Measurements from ENCODE around the gene TSN. TPM values are rescaled to one million over a fixed set of nuclear protein-coding genes. Genes with fewer than 3 reads are reported as not detected.
"Not testable (repeated sequence)": the region's sequence is repeated elsewhere in the genome, so short reads cannot be mapped to it uniquely, and the experiment has no call there.

The TSN gene
- total RNA-seq, 5 donors from 2014 or later (not counting 1 experiment from before 2014, with no cell fraction given): 45.3 to 58.1 (median 48.4) TPM

GRCh38 chr2:121723316-121723715, 32.1 kb upstream of the TSN start:
- Histone ChIP-seq H3K27ac (ENCODE audit: low read length) (no peak overlapping the region), H3K9me3 (no peaks in the 10 kb centered on the region), H3K4me1 (ENCODE audit: control insufficient read depth in 1 of 2, extremely low read depth in 1 of 2, insufficient read depth in 2 of 2, low read length in 2 of 2) (peaks cover 0 to 9% of the 10 kb centered on the region in 2 experiments), H3K4me3 (ENCODE audit: control insufficient read depth in 1 of 2, extremely low read depth in 1 of 2, low read length in 1 of 2) (no peak overlapping the region), H3K27me3 (replicated peaks in 1 of 2; ENCODE audit: control insufficient read depth in 2 of 2, extremely low read depth in 1 of 2, insufficient read depth in 2 of 2, low read length in 1 of 2) (no peaks in the 10 kb centered on the region), H3K36me3 (ENCODE audit: control insufficient read depth in 2 of 2, extremely low read depth in 1 of 2, insufficient read depth in 1 of 2, low read length in 1 of 2) (peaks cover 0 to 22% of the 10 kb centered on the region in 2 donors)
- H3K4me3 Mint-ChIP-seq: no peak overlapping the region
- POLR2A ChIA-PET: no interaction called here
- no peak for ATAC-seq (replicated peaks in 1 of 4)
- no peak overlapping the region for H3K27ac Mint-ChIP-seq
- 90% methylated on average over 5 of the region's 5 CpGs for WGBS (ENCODE audit: insufficient coverage)
- H3K4me1 Mint-ChIP-seq: peaks cover 0 to 9% (median 4%) of the 10 kb centered on the region in 3 donors
- CTCF ChIA-PET: no interaction called here
- peaks cover 12% of the 10 kb centered on the region for H3K36me3 Mint-ChIP-seq
- no peaks in the 10 kb centered on the region for H3K27me3 Mint-ChIP-seq
- no peak for DNase-seq
- no peaks in the 10 kb centered on the region for H3K9me3 Mint-ChIP-seq

- Histone ChIP-seq H3K36me3 (ENCODE audit: control insufficient read depth in 2 of 2, extremely low read depth in 1 of 2, insufficient read depth in 1 of 2, low read length in 1 of 2) (peaks cover 5 to 57% of the 10 kb centered on the region in 2 donors), H3K9me3 (no peaks in the 10 kb centered on the region), H3K4me3 (ENCODE audit: control insufficient read depth in 1 of 2, extremely low read depth in 1 of 2, low read length in 1 of 2) (no peak overlapping the region), H3K27ac (ENCODE audit: low read length) (no peak overlapping the region), H3K27me3 (replicated peaks in 1 of 2; ENCODE audit: control insufficient read depth in 2 of 2, extremely low read depth in 1 of 2, insufficient read depth in 2 of 2, low read length in 1 of 2) (no peaks in the 10 kb centered on the region), H3K4me1 (ENCODE audit: control insufficient read depth in 1 of 2, extremely low read depth in 1 of 2, insufficient read depth in 2 of 2, low read length in 2 of 2) (no peaks in the 10 kb centered on the region)
- H3K36me3 Mint-ChIP-seq: peaks cover 40% of the 10 kb centered on the region
- ChIA-PET CTCF (no interaction called here), POLR2A (no interaction called here)
- H3K27ac Mint-ChIP-seq: no peak overlapping the region
- ATAC-seq (replicated peaks in 1 of 4) (no peak), DNase-seq (no peak)
- no peaks in the 10 kb centered on the region for H3K9me3 Mint-ChIP-seq
- H3K27me3 Mint-ChIP-seq: no peaks in the 10 kb centered on the region
- no peak overlapping the region for H3K4me3 Mint-ChIP-seq
- WGBS (ENCODE audit: insufficient coverage): 94% methylated on average over 2 of the region's 2 CpGs
- H3K4me1 Mint-ChIP-seq: peaks cover 13 to 20% (median 15%) of the 10 kb centered on the region in 3 donors
Measured at GRCh38 chr2:121727332-121727731, 28.1 kb upstream of the TSN start.

GRCh38 chr2:121727950-121728349, 27.5 kb upstream of the TSN start:
- DNase-seq (no peak), ATAC-seq (replicated peaks in 1 of 4) (no peak)
- Histone ChIP-seq H3K9me3 (no peaks in the 10 kb centered on the region), H3K27me3 (replicated peaks in 1 of 2; ENCODE audit: control insufficient read depth in 2 of 2, extremely low read depth in 1 of 2, insufficient read depth in 2 of 2, low read length in 1 of 2) (no peaks in the 10 kb centered on the region), H3K36me3 (ENCODE audit: control insufficient read depth in 2 of 2, extremely low read depth in 1 of 2, insufficient read depth in 1 of 2, low read length in 1 of 2) (peaks cover 5 to 62% of the 10 kb centered on the region in 2 donors), H3K4me1 (ENCODE audit: control insufficient read depth in 1 of 2, extremely low read depth in 1 of 2, insufficient read depth in 2 of 2, low read length in 2 of 2) (no peaks in the 10 kb centered on the region), H3K27ac (ENCODE audit: low read length) (no peak overlapping the region), H3K4me3 (ENCODE audit: control insufficient read depth in 1 of 2, extremely low read depth in 1 of 2, low read length in 1 of 2) (no peak overlapping the region)
- Mint-ChIP-seq H3K9me3 (no peaks in the 10 kb centered on the region), H3K27ac (no peak overlapping the region), H3K27me3 (no peaks in the 10 kb centered on the region), H3K4me3 (no peak overlapping the region), H3K36me3 (peaks cover 42% of the 10 kb centered on the region), H3K4me1 (peaks cover 11 to 20% (median 15%) of the 10 kb centered on the region in 3 donors)
- CTCF ChIA-PET: interaction anchor here in 1 of 2 donors (1.0 kb wide), 1 partner anchor 8 kb away, joined by 3 read pairs; the partner anchor contains the start of gene NIFK
- POLR2A ChIA-PET: no interaction called here

GRCh38 chr2:121731366-121731765, 24.1 kb upstream of the TSN start:
- DNase-seq (no peak), ATAC-seq (replicated peaks in 1 of 4) (no peak)
- peaks cover 6 to 11% of the 10 kb centered on the region in 2 experiments for H3K4me1 ChIP-seq (ENCODE audit: control insufficient read depth in 1 of 2, extremely low read depth in 1 of 2, insufficient read depth in 2 of 2, low read length in 2 of 2)
- no peaks in the 10 kb centered on the region for H3K27me3 Mint-ChIP-seq
- peaks cover 47% of the 10 kb centered on the region for H3K36me3 Mint-ChIP-seq
- H3K27ac Mint-ChIP-seq: peak overlapping the region in 1 of 2 donors; percentile 4
- H3K9me3 Mint-ChIP-seq: no peaks in the 10 kb centered on the region
- no peak overlapping the region for H3K4me3 ChIP-seq (ENCODE audit: control insufficient read depth in 1 of 2, extremely low read depth in 1 of 2, low read length in 1 of 2)
- WGBS (ENCODE audit: insufficient coverage): 89% methylated on average over 6 of the region's 6 CpGs
- H3K27me3 ChIP-seq (replicated peaks in 1 of 2; ENCODE audit: control insufficient read depth in 2 of 2, extremely low read depth in 1 of 2, insufficient read depth in 2 of 2, low read length in 1 of 2): no peaks in the 10 kb centered on the region
- peaks cover 33 to 42% (median 40%) of the 10 kb centered on the region in 3 donors for H3K4me1 Mint-ChIP-seq
- ChIA-PET CTCF (no interaction called here), POLR2A (interaction anchor here in 1 of 2 donors (1.2 kb wide), 1 partner anchor 201 kb away, joined by 4 read pairs; the partner anchor contains the start of gene RNU4ATAC)
- H3K9me3 ChIP-seq: no peaks in the 10 kb centered on the region
- H3K36me3 ChIP-seq (ENCODE audit: control insufficient read depth in 2 of 2, extremely low read depth in 1 of 2, insufficient read depth in 1 of 2, low read length in 1 of 2): peaks cover 13 to 69% of the 10 kb centered on the region in 2 donors
- no peak overlapping the region for H3K27ac ChIP-seq (ENCODE audit: low read length)
- no peak overlapping the region for H3K4me3 Mint-ChIP-seq

GRCh38 chr2:121734544-121734943, 20.9 kb upstream of the TSN start:
- H3K36me3 ChIP-seq (ENCODE audit: control insufficient read depth in 2 of 2, extremely low read depth in 1 of 2, insufficient read depth in 1 of 2, low read length in 1 of 2): peaks cover 13 to 40% of the 10 kb centered on the region in 2 donors
- 86% methylated on average over 3 of the region's 11 CpGs for WGBS (ENCODE audit: insufficient coverage)
- H3K9me3 Mint-ChIP-seq; H3K27me3 ChIP-seq (replicated peaks in 1 of 2; ENCODE audit: control insufficient read depth in 2 of 2, extremely low read depth in 1 of 2, insufficient read depth in 2 of 2, low read length in 1 of 2); DNase-seq; H3K9me3 ChIP-seq; H3K4me3 ChIP-seq (ENCODE audit: control insufficient read depth in 1 of 2, extremely low read depth in 1 of 2, low read length in 1 of 2); ATAC-seq (replicated peaks in 1 of 4); H3K27ac ChIP-seq (ENCODE audit: low read length); H3K27me3 Mint-ChIP-seq; H3K27ac Mint-ChIP-seq: not testable (repeated sequence)
- ChIA-PET POLR2A (interaction anchor here in 1 of 2 donors (0.6 kb wide), 1 partner anchor 195 kb away, joined by 3 read pairs; no protein-coding TSS in a partner anchor), CTCF (interaction anchor here in 1 of 2 donors (1.4 kb wide), 1 partner anchor 332 kb away, joined by 3 read pairs; no protein-coding TSS in a partner anchor)
- Mint-ChIP-seq H3K4me1 (peaks cover 50 to 66% (median 54%) of the 10 kb centered on the region in 3 donors), H3K36me3 (peaks cover 27% of the 10 kb centered on the region), H3K4me3 (peak overlapping the region in 1 of 3 donors; percentile 100)
- peaks cover 21 to 26% of the 10 kb centered on the region in 2 experiments for H3K4me1 ChIP-seq (ENCODE audit: control insufficient read depth in 1 of 2, extremely low read depth in 1 of 2, insufficient read depth in 2 of 2, low read length in 2 of 2)

GRCh38 chr2:121735518-121736074, 19.9 kb upstream of the TSN start:
- H3K4me1 ChIP-seq (ENCODE audit: control insufficient read depth in 1 of 2, extremely low read depth in 1 of 2, insufficient read depth in 2 of 2, low read length in 2 of 2): peaks cover 21 to 26% of the 10 kb centered on the region in 2 experiments
- H3K36me3 ChIP-seq (ENCODE audit: control insufficient read depth in 2 of 2, extremely low read depth in 1 of 2, insufficient read depth in 1 of 2, low read length in 1 of 2): peaks cover 13 to 34% of the 10 kb centered on the region in 2 donors
- H3K9me3 Mint-ChIP-seq: no peaks in the 10 kb centered on the region
- peak overlapping the region; percentile 80 for H3K27ac ChIP-seq (ENCODE audit: low read length)
- peaks cover 50 to 66% (median 52%) of the 10 kb centered on the region in 3 donors for H3K4me1 Mint-ChIP-seq
- H3K36me3 Mint-ChIP-seq: peaks cover 23% of the 10 kb centered on the region
- no peaks in the 10 kb centered on the region for H3K27me3 ChIP-seq (replicated peaks in 1 of 2; ENCODE audit: control insufficient read depth in 2 of 2, extremely low read depth in 1 of 2, insufficient read depth in 2 of 2, low read length in 1 of 2)
- WGBS (ENCODE audit: insufficient coverage): 0% methylated on average over 2 of the region's 10 CpGs
- no peak for ATAC-seq (replicated peaks in 1 of 4)
- peak overlapping the region; percentile 95 to 96 for H3K27ac Mint-ChIP-seq
- DNase-seq: peak in 1 of 35 experiments; percentile 35
- no peaks in the 10 kb centered on the region for H3K27me3 Mint-ChIP-seq
- POLR2A ChIA-PET: interaction anchor here (0.5 to 2.3 kb wide), 4 partner anchors 36 to 205 kb away, joined by 3 to 31 read pairs (median 7); partner anchors contain the start of genes CLASP1 (in 1 of the 2) and RNU4ATAC (in 1 of the 2)
- H3K9me3 ChIP-seq: no peaks in the 10 kb centered on the region
- H3K4me3 ChIP-seq (ENCODE audit: control insufficient read depth in 1 of 2, extremely low read depth in 1 of 2, low read length in 1 of 2): peak overlapping the region; percentile 98 to 100
- CTCF ChIA-PET: interaction anchor here (0.6 to 2.5 kb wide), 9 partner anchors 16 to 333 kb away, joined by 3 to 18 read pairs (median 4); partner anchors contain the start of genes RNU4ATAC (in 1 of the 2) and TSN (in 1 of the 2)
- peak overlapping the region; percentile 96 to 100 (median 97) for H3K4me3 Mint-ChIP-seq
